Measurements from ENCODE around the gene ATP1B4. TPM values are rescaled to one million over a fixed set of nuclear protein-coding genes. Genes with fewer than 3 reads are reported as not detected.

ATP1B4 gene
- total and polyA plus RNA-seq, 10 of the 15 experiments (the other 5 are each of a cell fraction or from before 2014, with no cell fraction given), result not detected

DNA sequence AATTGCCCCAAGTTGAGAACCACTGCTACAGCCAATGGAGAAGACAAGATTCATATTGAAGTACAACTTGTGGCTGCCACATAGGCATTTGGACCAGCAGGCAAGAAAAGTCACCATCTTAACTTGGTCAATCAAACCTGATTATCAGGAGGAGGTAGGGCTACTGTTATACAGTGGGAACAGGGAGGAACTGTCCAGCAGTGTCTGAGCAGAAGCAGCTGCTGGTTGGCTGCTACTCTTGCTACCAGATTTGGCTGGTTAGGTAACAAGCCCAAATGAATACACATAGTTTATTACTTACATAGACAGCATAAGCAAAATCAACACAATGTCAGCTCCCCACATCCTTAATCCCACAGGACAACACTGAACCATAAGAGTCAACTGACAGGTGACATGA lies 39.4 kb downstream of the ATP1B4 start:
- Histone ChIP-seq H3K9me3 (replicated peaks; ENCODE audit: control insufficient read depth, insufficient read depth, low read length) (no peaks in the 10 kb centered on the region), H3K27me3 (replicated peaks in 1 of 2; ENCODE audit: control insufficient read depth in 2 of 2, insufficient read depth in 2 of 2, low read length in 1 of 2) (no peaks in the 10 kb centered on the region), H3K36me3 (ENCODE audit: control insufficient read depth in 2 of 2, insufficient read depth in 2 of 2, low read length in 1 of 2) (no peaks in the 10 kb centered on the region), H4K20me1 (ENCODE audit: control insufficient read depth, insufficient read depth) (no peaks in the 10 kb centered on the region), H3K27ac (ENCODE audit: control insufficient read depth, insufficient read depth) (no peak overlapping the region), H3K79me2 (ENCODE audit: control insufficient read depth, insufficient read depth, low read length) (no peaks in the 10 kb centered on the region), H3K4me3 (no peak overlapping the region), H3K4me2 (ENCODE audit: control insufficient read depth, insufficient read depth) (no peak overlapping the region), H2AFZ (ENCODE audit: control insufficient read depth, low read depth, low read length) (no peak overlapping the region), H3K9ac (ENCODE audit: control insufficient read depth, insufficient read depth, low read length) (no peak overlapping the region), H3K4me1 (ENCODE audit: control insufficient read depth, insufficient read depth, low read length) (no peaks in the 10 kb centered on the region)
- ChIA-PET RAD21 (ENCODE audit: unreplicated experiment) (no interaction called here), SMC1A (ENCODE audit: uncharacterized antibody, unreplicated experiment) (no interaction called here), POLR2A (no interaction called here), CTCF (no interaction called here)
- ATAC-seq (no peak), FAIRE-seq (no peak), DNase-seq (ENCODE audit: low read depth, low spot score) (no peak)
- BruUV-seq (replicated peaks), result no TSS peak
- in situ Hi-C loops (cut with MboI) (no loop called here), intact Hi-C loops (cut with micrococcal nuclease; ENCODE audit: unreplicated experiment) (no loop called here)
- TF ChIP-seq REST (IDR thresholded peaks at IDR 0.05; ENCODE audit: low read depth, low read length), result peak; percentile 65; the same call in 1 of the 2 replicates
- TF ChIP-seq NFYA (IDR thresholded peaks at IDR 0.05; ENCODE audit: borderline replicate concordance, low read depth, low read length), result no peak

DNA sequence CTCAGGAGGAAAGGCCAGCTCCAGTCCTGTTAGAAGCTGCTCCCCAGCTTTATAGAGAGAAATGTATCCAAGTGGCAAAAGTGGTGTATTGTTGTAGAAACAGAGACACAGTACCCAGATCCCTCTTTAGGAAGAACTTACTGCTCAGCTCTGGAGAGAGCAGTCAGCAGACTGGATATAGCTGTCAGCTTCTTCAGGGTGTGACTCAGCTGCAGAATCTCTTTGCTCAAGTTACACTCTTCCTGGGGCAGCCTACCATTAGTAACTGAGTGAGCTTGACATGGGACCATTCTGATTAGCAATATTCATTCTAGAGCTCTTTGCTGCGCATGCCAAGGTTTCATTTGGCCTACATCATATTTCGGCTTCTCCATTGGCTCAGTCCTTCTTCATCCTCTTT lies 40.5 kb downstream of the ATP1B4 start:
- Histone ChIP-seq H3K9me3 (replicated peaks; ENCODE audit: control insufficient read depth, insufficient read depth, low read length) (no peaks in the 10 kb centered on the region), H3K27me3 (replicated peaks in 1 of 2; ENCODE audit: control insufficient read depth in 2 of 2, insufficient read depth in 2 of 2, low read length in 1 of 2) (no peaks in the 10 kb centered on the region), H3K79me2 (ENCODE audit: control insufficient read depth, insufficient read depth, low read length) (no peaks in the 10 kb centered on the region), H3K27ac (ENCODE audit: control insufficient read depth, insufficient read depth) (no peak overlapping the region), H3K4me1 (ENCODE audit: control insufficient read depth, insufficient read depth, low read length) (no peaks in the 10 kb centered on the region), H3K36me3 (ENCODE audit: control insufficient read depth in 2 of 2, insufficient read depth in 2 of 2, low read length in 1 of 2) (no peaks in the 10 kb centered on the region), H4K20me1 (ENCODE audit: control insufficient read depth, insufficient read depth) (no peaks in the 10 kb centered on the region), H3K9ac (ENCODE audit: control insufficient read depth, insufficient read depth, low read length) (no peak overlapping the region), H2AFZ (ENCODE audit: control insufficient read depth, low read depth, low read length) (no peak overlapping the region), H3K4me2 (ENCODE audit: control insufficient read depth, insufficient read depth) (no peak overlapping the region), H3K4me3 (no peak overlapping the region)
- no TSS peak for BruUV-seq (replicated peaks)
- intact Hi-C loops (cut with micrococcal nuclease; ENCODE audit: unreplicated experiment), result no loop called here
- FAIRE-seq (no peak), ATAC-seq (no peak), DNase-seq (ENCODE audit: low read depth, low spot score) (no peak)
- ChIA-PET RAD21 (ENCODE audit: unreplicated experiment) (no interaction called here), SMC1A (ENCODE audit: uncharacterized antibody, unreplicated experiment) (interaction anchor here (0.6 kb wide), 1 partner anchor 306 kb away, joined by 3 read pairs; no protein-coding TSS in a partner anchor), CTCF (no interaction called here), POLR2A (no interaction called here)
- 68% methylated on average over 2 of the region's 2 CpGs for WGBS (ENCODE audit: insufficient coverage, insufficient replicate concordance, low lambda C conversion rate, missing lambda C conversion rate)
- in situ Hi-C loops (cut with MboI), result no loop called here
- TF ChIP-seq HDAC2 (IDR thresholded peaks at IDR 0.05) (no peak), BHLHE40 (IDR thresholded peaks at IDR 0.05; ENCODE audit: borderline replicate concordance in 1 of 2, low read depth in 2 of 2, low read length in 1 of 2) (no peak), TAF1 (IDR thresholded peaks at IDR 0.05; ENCODE audit: borderline replicate concordance, low read depth, low read length) (no peak), IRF3 (IDR thresholded peaks at IDR 0.05) (no peak), MTA2 (IDR thresholded peaks at IDR 0.05; ENCODE audit: low read depth) (no peak), SREBF2 (IDR thresholded peaks at IDR 0.05; ENCODE audit: low read length) (no peak), RAD51 (IDR thresholded peaks at IDR 0.05) (no peak), WRNIP1 (IDR thresholded peaks at IDR 0.05; ENCODE audit: borderline replicate concordance, low read depth, low read length) (no peak), POLR2A (IDR thresholded peaks at IDR 0.05; ENCODE audit: low read depth, low read length) (no peak), HDGF (IDR thresholded peaks at IDR 0.05) (no peak), GATAD2B (conservative IDR thresholded peaks at IDR 0.05; ENCODE audit: low read depth) (no peak), ESRRA (IDR thresholded peaks at IDR 0.05; ENCODE audit: low read length) (no peak), SMC3 (IDR thresholded peaks at IDR 0.05; ENCODE audit: borderline replicate concordance, low read length) (no peak)
- TF ChIP-seq, protein P1, sequence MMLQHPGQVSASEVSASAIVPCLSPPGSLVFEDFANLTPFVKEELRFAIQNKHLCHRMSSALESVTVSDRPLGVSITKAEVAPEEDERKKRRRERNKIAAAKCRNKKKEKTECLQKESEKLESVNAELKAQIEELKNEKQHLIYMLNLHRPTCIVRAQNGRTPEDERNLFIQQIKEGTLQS (IDR thresholded peaks at IDR 0.05; ENCODE audit: borderline replicate concordance, extremely low read depth, low read depth, low read length), result no peak
